Urinary bladder (tissue), 4 donors: ENCODE results near the gene LITAF. TPM values are rescaled to one million over a fixed set of nuclear protein-coding genes. Genes with fewer than 3 reads are reported as not detected.
"Not testable (repeated sequence)": the region's sequence is repeated elsewhere in the genome, so short reads cannot be mapped to it uniquely, and the experiment has no call there.

Source experiments
- DNase-seq: peaks from one replicate; pipeline ENCODE4 v3.0.0-alpha.2; 2015; ENCODE audit errors: extremely low spot score
- H3K27ac ChIP-seq: one replicate; pipeline ENCODE4 v1.5.1; 2013; ENCODE audit warnings: low read depth, mild to moderate bottlenecking, moderate library complexity
- H3K36me3 ChIP-seq: one replicate; pipeline ENCODE4 v1.6.1; 2013; ENCODE audit warnings: mild to moderate bottlenecking, moderate library complexity; ENCODE audit not compliant: insufficient read depth
- H3K4me1 ChIP-seq: one replicate; pipeline ENCODE4 v1.6.1; 2013; ENCODE audit warnings: mild to moderate bottlenecking, moderate library complexity; ENCODE audit not compliant: insufficient read depth
- H3K4me3 ChIP-seq: one replicate; pipeline ENCODE4 v1.5.1; 2013; ENCODE audit warnings: low read depth, low read length
- WGBS: extraction: QIAGEN DNeasy Blood & Tissue Kit; methylation state at CpG from one replicate; pipeline ENCODE4 v1.1.7; 2013; 5-methylcytosine and 5-hydroxymethylcytosine counted together
- polyA plus RNA-seq: library from polyadenylated mRNA; stranded (reverse); fragments of 200-250 nt; gene quantifications from one replicate; pipeline ENCODE4 v1.2.3, GENCODE V29; 2013
- total RNA-seq: library from RNA; depleted of rRNA; stranded (reverse); fragments of >200 nt; gene quantifications from one replicate; pipeline ENCODE4 v1.2.3, GENCODE V29; 2014
- donor health status: healthy with polysubstance abuse.
- donor health status: healthy.

The LITAF gene
- total and polyA plus RNA-seq, 2 donors, result 69.7 to 120 TPM

DNA sequence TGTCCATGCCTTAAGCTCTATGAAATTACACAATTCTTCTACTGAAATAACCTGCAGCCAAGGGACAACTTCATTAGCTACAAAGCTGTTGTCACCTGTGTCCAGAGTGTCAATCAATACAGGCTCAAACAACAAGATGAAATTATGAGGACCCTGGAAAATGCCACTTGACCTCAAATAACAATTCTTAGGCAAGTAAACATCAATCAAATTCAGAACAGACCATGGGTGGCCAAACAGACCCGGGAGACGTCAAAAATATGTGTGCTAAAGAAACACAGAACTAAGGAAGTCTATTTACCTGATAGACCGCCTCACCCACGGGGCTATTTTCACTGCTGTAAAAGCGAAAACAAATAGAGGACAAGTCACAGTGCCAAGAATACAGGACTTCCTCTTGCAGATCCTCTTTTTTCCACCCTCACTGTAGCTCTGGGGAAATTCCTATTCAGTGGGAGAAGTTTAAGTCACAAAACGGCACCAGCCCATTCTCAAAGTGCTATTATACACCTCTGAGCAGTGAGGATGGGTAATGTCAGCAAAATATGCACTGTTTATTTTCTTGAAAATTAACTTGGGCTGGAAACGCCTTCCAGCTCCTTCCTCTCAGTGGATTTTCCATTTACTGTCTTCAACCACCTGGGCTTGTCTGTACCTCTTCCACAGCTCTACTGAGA is 2.7 kb downstream of the LITAF start:
- Histone ChIP-seq H3K36me3 (no peaks in the 10 kb centered on the region), H3K27ac (peak overlapping the region; percentile 69), H3K4me3 (peak overlapping the region; percentile 12), H3K4me1 (no peaks in the 10 kb centered on the region)
- DNase-seq, result no peak
- 32% methylated on average over 7 of the region's 7 CpGs for WGBS

DNA sequence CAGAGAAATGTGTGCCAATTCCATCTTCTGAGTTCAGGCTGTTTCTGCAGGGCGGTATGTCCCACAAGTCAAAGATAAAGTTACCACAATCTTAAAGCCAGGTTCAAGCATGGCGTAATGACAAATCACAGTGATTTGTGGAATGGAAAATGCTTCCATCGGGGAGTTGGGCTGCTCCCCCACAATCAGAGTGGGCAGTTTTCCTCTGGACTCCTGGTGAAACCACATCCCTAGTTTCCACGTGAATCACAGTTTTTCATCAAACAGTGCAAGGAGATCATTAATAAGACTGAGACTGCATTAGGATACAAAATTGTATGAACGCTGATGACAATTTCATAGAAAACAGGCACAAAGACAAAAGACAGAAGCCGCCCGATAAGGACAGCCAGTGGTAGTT is 3.6 kb downstream of the LITAF start:
- WGBS, result 33% methylated on average over 7 of the region's 7 CpGs
- no peaks in the 10 kb centered on the region for H3K4me1 ChIP-seq
- no peak for DNase-seq
- peak overlapping the region; percentile 39 for H3K27ac ChIP-seq
- H3K36me3 ChIP-seq, result no peaks in the 10 kb centered on the region
- no peak overlapping the region for H3K4me3 ChIP-seq

DNA sequence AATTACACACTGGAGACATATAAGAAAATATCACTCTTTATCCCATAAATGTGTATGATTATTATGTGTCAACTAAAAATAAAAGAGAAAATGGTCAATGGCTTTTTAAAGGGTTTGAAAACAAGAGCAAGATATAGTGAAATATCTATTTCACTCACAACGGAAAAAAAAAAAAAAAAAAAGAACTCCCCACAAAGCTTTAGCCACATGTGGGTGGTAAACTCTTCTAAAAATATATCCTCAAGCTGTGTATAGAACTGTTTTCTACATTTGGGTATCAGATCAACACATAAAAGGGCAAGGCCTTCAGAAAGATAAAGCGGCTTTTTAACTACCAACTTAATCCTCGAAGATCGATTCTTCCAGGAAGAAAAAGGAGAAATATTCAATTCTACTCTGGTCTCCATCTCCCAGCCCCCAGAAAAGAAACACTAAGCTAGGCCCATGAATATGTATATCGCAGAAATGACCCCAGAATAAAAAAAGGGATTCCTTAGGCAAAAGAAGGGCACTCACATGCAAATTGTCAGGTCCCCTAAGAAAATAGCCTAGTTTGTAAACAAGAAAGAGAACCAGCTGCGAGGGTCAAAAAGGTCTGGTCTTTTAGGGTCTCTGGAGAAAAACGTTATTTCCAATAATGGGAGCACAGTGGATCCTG is 4.4 kb downstream of the LITAF start:
- Histone ChIP-seq H3K36me3 (no peaks in the 10 kb centered on the region), H3K4me3 (no peak overlapping the region), H3K4me1 (no peaks in the 10 kb centered on the region), H3K27ac (no peak overlapping the region)
- no peak for DNase-seq
- WGBS, result 44% methylated on average over 7 of the region's 7 CpGs

DNA sequence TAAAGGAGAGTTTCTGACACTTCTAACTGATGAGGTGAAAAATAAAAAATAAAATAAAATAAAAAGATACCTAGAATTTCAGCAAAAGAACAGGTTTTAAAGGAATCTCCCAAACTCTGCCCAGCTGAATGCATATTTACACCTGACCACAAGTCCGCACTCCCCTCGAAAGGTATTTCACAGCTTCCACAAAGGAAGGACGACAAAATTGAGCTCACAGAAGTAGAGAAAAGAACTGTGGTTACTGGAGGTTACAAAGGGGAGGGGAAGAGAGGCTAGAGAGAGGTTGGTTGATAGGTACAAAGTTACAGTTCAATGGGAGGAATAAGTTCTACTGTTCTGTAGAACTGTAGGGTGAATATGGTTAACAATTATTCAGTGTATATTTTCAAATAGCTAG is 5.0 kb downstream of the LITAF start:
- Histone ChIP-seq H3K36me3 (no peaks in the 10 kb centered on the region), H3K27ac (no peak overlapping the region), H3K4me3 (no peak overlapping the region), H3K4me1 (peaks cover under 1% of the 10 kb centered on the region)
- DNase-seq, result no peak
- 79% methylated on average over 3 of the region's 3 CpGs for WGBS

DNA sequence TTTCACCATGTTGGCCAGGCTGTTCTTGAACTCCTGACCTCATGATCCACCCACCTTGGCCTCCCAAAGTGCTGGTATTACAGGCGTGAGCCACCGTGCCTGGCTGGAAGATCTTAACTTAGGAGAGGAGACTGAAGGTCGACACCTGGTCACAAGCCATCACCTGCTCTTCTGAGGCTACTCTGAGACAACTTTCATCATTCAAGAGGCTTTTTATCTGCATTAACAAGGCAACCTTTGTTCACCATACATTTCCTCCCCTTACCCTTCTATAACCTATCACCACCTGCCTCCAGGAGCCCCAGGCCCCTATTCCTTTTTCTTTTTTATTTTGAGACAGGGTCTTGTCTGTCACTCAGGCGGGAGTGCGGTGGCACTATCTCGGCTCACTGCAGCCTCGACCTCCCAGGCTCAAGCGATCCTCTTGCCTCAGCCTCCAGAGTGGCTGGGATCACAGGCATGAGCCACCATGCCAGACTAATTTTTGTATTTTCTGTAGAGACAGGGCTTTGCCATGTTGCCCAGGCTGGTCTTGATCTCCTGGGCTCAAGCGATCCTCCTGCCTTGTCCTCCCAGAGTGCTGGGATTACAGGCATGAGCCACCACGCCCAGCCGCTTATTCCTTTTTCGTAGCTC is 6.2 kb downstream of the LITAF start:
- 91% methylated on average over 12 of the region's 12 CpGs for WGBS
- peaks cover 3% of the 10 kb centered on the region for H3K4me1 ChIP-seq
- no peak overlapping the region for H3K4me3 ChIP-seq
- no peak for DNase-seq
- no peak overlapping the region for H3K27ac ChIP-seq
- no peaks in the 10 kb centered on the region for H3K36me3 ChIP-seq

DNA sequence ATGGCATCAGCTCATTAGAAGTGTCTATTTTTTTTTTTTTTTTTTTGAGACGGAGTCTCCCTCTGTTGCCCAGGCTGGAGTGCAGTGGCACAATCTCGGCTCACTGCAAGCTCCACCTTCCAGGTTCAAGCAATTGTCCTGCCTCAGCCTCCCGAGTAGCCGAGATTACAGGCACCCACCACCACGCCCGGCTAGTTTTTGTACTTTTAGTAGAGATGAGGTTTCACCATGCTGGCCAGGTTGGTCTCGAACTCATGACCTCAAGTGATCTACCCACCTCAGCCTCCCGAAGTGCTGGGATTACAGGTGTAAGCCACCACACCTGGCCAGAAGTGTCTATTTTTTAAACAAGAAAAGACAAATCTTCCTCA is 9.4 kb downstream of the LITAF start:
- WGBS, result 86% methylated on average over 8 of the region's 8 CpGs

DNA sequence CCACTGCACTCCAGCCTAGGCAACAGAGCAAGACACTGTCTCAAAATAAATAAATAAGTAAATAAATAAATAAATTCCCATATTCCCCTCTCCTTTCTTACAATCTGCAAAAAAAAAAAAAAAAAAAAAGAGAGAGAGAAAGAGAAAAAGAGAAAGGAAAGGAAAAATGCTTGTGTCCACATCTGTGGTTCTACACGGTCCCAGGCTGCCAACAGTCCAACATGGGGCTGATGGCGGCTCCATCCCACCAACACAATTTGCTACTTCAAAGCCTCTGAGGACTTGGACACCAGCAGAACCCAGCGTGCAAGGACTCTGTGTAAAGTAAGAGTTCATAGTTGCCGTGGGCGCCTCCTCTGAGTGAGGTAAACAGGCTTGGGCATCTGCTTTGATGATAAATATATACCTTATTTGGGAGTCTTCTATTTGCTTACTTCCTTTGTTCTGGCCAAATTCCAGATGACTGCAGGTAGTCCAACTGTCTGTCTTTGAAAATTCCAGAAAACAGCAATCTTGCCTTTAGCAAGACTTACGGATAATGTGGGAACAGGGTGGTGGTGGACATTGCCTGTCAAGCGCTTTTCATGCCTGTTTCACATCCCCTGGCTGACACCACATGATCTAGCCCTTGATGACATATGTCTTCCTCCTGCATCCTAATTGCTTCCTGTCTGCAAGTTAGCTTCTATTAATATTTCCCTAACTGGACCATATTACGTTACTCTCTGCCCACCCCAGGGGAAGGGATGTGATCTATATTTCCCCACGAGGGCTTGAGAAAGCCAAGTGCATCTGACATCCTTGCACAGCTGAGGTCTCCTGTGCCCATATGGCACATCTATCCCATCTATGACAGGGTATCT is 10.1 kb downstream of the LITAF start:
- Histone ChIP-seq H3K4me1 (peaks cover 3% of the 10 kb centered on the region), H3K4me3 (no peak overlapping the region), H3K36me3 (no peaks in the 10 kb centered on the region), H3K27ac (no peak overlapping the region)
- no peak for DNase-seq
- 65% methylated on average over 9 of the region's 9 CpGs for WGBS

More for the DNA sequence above, 9.4 kb downstream of the LITAF start:
- H3K4me3 ChIP-seq, H3K4me1 ChIP-seq, H3K36me3 ChIP-seq, DNase-seq, H3K27ac ChIP-seq: not testable (repeated sequence)

DNA sequence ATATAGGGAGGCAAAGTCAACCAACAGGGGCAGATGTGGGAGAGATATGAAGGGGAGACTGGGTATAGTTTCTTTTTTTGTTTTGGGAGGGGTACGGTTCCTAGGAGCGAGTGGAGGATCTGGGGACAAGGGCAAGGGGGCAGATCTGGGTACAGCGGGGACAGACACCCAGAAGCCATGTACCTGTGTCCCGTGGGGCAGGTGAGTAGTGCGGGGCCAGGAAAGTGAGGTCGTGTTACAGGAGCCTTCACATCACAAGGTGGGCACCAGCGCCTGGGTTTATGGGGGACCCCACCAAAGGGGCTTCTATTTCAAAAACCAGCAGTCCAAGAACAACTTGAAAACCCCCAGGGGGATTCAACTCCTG is 11.5 kb downstream of the LITAF start:
- DNase-seq, result no peak

DNA sequence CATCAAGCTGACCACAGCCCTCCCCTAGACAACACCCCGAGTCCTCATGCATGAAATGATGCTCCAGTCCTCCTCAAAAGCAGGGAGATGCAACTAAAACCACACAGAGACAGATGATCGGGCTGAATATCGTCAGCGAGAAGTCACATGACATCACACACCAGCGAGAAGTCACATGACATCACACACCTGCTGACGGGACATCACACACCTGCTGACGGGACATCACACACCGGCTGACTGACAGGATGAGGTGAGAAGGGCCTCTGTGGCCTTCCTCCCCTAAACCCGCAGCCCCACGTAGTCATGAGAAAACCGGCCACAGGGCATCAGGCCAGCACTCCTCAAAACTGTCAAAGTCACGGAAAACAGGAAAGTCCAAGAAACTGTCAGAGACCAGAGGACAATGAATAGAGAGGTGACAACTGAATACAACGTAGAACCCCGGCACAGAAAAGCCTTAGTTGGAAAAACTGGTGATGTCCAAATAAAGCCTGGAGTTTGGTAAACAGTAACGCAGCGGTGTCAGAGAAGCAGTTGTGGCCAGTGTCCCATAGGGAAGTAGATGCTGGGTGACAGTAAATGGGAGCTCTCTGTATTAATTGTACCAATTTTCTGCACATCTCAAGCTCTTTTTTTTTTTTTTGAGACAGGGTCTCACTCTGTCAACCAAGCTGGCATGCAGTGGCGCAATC is 14.3 kb downstream of the LITAF start:
- Histone ChIP-seq H3K4me1 (peaks cover 3% of the 10 kb centered on the region), H3K27ac (no peak overlapping the region), H3K36me3 (no peaks in the 10 kb centered on the region), H3K4me3 (no peak overlapping the region)
- DNase-seq, result no peak
- WGBS, result 59% methylated on average over 17 of the region's 17 CpGs

More for the DNA sequence above, 11.5 kb downstream of the LITAF start:
- no peaks in the 10 kb centered on the region for H3K36me3 ChIP-seq
- no peak overlapping the region for H3K4me3 ChIP-seq
- peak overlapping the region; percentile 63 for H3K27ac ChIP-seq
- H3K4me1 ChIP-seq, result peaks cover 3% of the 10 kb centered on the region
- 96% methylated on average over 7 of the region's 7 CpGs for WGBS

DNA sequence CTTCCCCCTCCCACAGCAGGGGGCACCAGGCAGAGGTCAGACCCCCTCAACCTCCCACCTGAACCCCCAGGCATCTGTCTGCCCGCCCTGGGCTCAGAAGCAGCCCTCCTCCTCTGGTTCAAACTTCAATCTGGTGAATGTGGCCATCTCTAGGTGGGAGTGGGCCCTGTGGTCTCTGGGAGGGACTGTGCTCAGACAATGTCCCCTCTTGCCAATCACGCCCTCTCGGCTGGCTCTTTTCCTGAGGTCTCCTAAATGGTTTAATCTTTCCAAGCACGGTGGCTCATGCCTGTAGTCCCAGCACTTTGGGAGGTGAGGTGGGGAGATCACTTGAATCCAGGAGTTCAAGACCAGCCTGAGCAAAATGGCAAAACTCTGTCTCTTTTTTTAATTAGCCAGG is 15.2 kb downstream of the LITAF start:
- Histone ChIP-seq H3K4me1 (peaks cover 1% of the 10 kb centered on the region), H3K4me3 (no peak overlapping the region), H3K27ac (no peak overlapping the region), H3K36me3 (no peaks in the 10 kb centered on the region)
- 80% methylated on average over 4 of the region's 4 CpGs for WGBS
- no peak for DNase-seq

DNA sequence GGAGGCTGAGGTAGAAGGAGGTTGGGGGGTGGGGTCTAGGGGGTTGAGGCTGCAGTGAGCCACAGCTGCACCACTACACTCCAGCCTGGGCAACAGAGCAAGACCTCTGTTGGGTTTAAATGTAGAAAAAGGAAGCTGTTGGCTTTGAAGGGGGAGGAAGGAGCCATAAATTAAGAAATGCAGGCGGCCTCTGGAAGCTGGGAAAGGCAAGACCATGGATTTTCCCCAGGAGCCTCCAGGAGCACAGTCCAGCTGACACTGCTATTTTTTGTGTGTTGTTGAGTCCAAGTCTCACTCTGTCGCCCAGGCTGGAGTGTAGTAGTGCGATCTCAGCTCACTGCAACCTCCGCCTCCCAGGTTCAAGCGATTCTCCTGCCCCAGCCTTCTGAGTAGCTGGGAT is 15.9 kb downstream of the LITAF start:
- Histone ChIP-seq H3K4me3 (no peak overlapping the region), H3K4me1 (peaks cover 2% of the 10 kb centered on the region), H3K36me3 (no peaks in the 10 kb centered on the region), H3K27ac (no peak overlapping the region)
- WGBS, result 52% methylated on average over 5 of the region's 5 CpGs
- DNase-seq, result no peak

DNA sequence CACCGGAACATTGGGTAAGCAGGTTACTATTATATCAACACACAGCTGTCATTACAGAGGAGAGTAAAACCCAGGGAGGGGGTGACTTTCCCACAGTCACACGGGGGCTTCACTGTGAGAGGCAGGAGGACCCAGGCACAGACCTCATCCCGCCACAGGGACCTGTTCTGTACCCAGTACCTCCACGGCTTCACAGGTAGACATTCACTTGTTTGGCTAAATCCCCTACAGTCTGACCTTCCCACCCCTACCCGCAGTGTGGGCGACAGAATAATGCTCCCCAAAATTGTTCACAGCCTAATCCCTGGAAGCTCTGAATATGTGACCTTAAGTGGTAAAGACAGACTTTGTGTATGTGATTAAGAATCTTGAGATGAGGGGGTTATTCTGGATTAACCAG is 16.5 kb downstream of the LITAF start:
- no peak overlapping the region for H3K27ac ChIP-seq
- no peak for DNase-seq
- H3K4me3 ChIP-seq, result no peak overlapping the region
- WGBS, result 92% methylated on average over 6 of the region's 6 CpGs
- H3K4me1 ChIP-seq, result peaks cover 2% of the 10 kb centered on the region
- H3K36me3 ChIP-seq, result no peaks in the 10 kb centered on the region

DNA sequence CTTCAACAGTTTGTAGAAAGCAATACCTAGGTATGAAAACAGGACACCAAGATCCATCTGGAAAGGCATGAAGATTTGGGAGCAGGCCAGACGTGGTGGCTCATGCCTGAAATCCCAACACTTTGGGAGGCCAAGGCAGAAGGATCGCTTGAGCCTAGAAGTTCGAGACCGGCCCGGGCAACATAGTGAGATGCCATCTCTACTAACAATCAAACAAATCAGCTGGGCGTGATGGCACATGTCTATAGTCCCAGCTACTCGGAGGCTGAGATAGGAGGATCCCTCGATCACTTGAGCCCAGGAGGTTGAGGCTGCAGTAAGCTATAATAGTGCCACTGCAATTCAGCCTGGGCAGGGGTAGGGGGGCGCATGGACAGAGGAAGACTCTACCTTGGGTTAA is 20.3 kb downstream of the LITAF start:
- Histone ChIP-seq H3K4me1 (peaks cover 2% of the 10 kb centered on the region), H3K36me3 (no peaks in the 10 kb centered on the region), H3K27ac (no peak overlapping the region), H3K4me3 (no peak overlapping the region)
- 91% methylated on average over 9 of the region's 9 CpGs for WGBS
- no peak for DNase-seq
